Measurements from ENCODE around the gene CLP1.
A peak's percentile ranks its signal among the peaks of the same experiment; 100 is the strongest.

GRCh38 chr11:57638811-57639320 is 18.7 kb upstream of the CLP1 start:
- TF ChIP-seq CTCF (IDR thresholded peaks at IDR 0.05; ENCODE audit: poor library complexity, severe bottlenecking) (no peak), EP300 (conservative IDR thresholded peaks at IDR 0.05; ENCODE audit: poor library complexity, severe bottlenecking) (no peak), POLR2AphosphoS5 (IDR thresholded peaks at IDR 0.05) (peak; percentile 40), REST (IDR thresholded peaks at IDR 0.05; ENCODE audit: borderline replicate concordance) (no peak), TAF1 (IDR thresholded peaks at IDR 0.05; ENCODE audit: low read depth) (no peak), RAD21 (conservative IDR thresholded peaks at IDR 0.05) (no peak), EZH2 (IDR thresholded peaks at IDR 0.05; ENCODE audit: borderline replicate concordance, insufficient read depth, low read length, poor library complexity, severe bottlenecking) (no peak), SMC3 (conservative IDR thresholded peaks at IDR 0.05; ENCODE audit: poor library complexity) (no peak)
